SK-N-SH (cell line): ENCODE data around the gene ACSM2B.
"Not testable (repeated sequence)": the region's sequence is repeated elsewhere in the genome, so short reads cannot be mapped to it uniquely, and the experiment has no call there.

ENCODE experiments used
- CTCF ChIP-seq: fragments of 200-600 bp; sonication (generic); IDR thresholded peaks from 2 replicates; pipeline ENCODE4 v1.6.1; 2017; ENCODE audit warnings: antibody characterized with exemption, mild to moderate bottlenecking, moderate library complexity
- NFIC ChIP-seq: IDR thresholded peaks from 2 replicates; pipeline ENCODE4 v1.4.0; 2012; ENCODE audit warnings: borderline replicate concordance
- SIN3A ChIP-seq: IDR thresholded peaks from 2 replicates; pipeline ENCODE4 v1.6.1; 2012; ENCODE audit warnings: low read depth, mild to moderate bottlenecking, low read length, moderate library complexity, borderline replicate concordance
- TAF1 ChIP-seq: IDR thresholded peaks from 2 replicates; pipeline ENCODE4 v1.6.1; 2012; ENCODE audit warnings: low read depth, mild to moderate bottlenecking, low read length, moderate library complexity, borderline replicate concordance
- USF1 ChIP-seq: IDR thresholded peaks from 2 replicates; pipeline ENCODE4 v1.4.0; 2012; ENCODE audit warnings: low read depth, borderline replicate concordance

GRCh38 chr16:20602205-20602604 lies 26.0 kb upstream of the ACSM2B start:
- TF ChIP-seq SIN3A, TAF1, CTCF, NFIC, USF1: not testable (repeated sequence)
